Cerebellar nuclear complex (tissue), 1 donor: ENCODE data around the gene B3GAT1.

Experiments used
- DNase-seq, 2 experiments: peaks; one replicate each; lab custom pipeline; 2025; lab: John Stamatoyannopoulos, UW

The B3GAT1 gene

DNA sequence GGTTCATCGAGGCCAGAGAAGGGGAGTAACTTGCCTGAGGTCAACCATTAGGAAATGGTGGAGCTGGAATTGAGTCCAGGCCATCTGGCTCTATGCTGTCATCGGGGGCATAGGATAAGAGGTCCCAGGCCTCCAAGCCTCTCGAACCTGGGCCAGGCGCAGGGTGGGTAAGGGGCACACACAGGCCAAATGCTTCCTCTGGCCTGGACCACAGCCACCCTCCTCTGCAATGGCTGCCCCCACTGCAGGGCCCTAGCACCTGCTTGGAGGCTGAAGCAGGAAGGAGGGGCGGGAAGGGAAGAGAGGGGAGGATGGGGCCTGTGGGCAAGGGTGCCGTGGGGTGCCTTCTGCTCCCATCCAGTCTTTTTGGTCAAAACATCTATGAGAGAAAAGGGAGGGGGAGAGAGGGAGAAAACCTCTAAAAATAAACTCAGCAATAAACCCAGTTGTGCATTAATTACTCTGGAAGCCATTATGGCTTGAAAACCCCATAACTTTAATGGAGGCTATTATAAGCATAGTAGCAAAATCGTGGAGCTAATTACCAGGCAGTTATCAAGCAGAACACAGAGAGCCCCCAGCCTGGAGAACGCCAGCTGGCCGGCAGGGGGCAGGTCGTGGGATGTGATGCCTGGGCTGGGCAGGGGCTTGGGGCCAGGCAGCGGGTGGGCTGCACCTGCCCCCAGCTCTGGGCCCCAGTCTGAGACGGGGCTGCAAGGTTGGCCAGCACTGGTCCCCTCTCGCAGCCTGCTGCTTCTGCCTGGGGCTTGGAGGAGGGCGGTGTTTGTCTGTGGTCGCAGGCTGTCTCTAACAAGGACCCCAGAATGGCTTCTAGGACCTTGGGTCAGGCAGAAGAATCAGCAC is 21.1 kb downstream of the B3GAT1 start:
- no peak for DNase-seq

DNA sequence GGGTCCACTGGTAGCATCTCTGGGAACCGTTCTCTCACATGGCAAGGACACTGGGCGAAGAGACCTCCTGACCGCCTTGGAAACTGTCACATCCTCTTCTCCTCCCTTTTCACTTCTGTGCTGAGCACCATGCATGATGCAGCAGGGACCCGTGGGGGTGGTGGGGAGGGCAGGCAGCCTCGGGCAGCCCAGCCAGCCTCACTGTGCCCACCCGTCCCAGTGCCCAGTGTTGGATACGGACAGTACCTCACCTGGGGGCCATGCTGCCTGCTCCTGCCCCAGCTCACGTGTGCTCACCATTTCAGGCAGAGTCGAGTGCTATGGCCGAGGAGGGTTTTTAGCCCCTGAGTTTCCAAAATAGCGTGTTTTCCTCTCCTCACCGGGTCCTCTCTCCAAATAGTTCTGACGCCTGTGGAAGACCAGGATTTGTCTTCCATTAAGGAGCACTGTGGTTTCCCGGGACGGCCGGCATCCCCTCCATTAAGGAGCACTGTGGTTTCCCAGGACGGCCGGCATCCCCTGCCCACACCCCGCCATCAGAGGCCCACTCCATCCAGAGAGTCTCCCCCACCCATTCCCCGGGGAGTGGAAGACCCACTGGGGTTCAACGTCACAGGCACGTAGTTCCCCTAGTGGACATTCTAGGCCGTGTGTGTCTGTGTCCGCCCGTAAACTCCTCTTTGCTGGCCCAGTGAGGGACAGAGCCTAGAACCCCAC is 22.4 kb downstream of the B3GAT1 start:
- DNase-seq, result no peak

DNA sequence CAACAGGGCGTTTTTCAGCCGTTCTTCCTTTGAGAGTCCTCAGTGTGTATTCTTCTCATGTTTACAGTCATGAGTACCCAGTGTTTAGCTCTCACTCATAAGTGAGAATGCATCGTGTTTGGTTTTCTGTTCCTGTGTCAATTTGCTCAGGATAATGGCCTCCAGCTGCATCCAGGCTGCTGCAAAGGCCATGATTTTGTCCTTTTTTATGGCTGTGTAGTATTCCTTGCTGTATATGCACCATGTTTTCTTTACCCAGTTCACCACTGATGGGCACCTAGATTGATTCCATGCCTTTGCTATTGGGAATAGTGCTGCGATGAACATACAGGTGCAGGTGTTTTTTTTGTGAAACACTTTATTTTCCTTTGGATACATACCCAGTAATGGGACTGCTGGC is 23.5 kb downstream of the B3GAT1 start:
- DNase-seq, result no peak

DNA sequence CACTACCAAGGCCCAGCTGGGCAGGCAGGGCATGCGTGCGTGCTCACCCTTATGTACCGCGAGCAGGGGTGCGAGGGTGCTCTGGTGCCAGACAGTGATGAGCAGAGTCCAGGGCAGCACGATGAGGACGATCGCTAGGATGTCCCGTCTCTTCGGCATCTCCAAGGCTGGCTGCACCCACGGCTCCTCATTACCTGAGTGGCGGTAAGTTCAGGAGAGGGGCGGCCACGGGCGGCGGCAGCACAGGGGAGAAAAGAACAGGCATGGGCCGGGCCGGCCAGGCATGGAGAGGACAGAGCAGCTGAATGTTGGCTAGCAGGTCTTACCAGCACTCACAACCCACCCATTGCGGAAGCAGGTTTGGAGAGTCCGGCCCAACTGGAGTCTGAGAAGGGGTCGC is 24.5 kb downstream of the B3GAT1 start:
- DNase-seq, result no peak

DNA sequence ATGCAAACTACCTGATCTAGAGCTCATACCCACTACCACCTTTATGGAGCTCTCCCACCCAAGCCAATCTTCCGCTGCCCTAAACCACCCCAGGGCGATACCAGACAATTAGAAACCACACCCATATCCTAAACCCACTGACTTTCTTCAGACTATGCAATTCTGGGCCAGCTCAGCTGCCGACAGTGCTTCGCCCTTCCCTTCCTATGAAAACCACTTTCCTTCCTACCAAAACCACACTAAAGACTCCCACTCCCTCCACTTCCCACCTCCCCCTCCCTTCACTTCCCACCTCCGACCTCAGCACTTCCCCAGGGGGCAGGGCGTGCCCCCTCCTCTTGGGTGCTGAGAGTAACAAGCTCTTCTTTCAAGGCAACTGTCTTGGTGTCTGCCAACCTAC is 25.1 kb downstream of the B3GAT1 start:
- DNase-seq, result no peak

DNA sequence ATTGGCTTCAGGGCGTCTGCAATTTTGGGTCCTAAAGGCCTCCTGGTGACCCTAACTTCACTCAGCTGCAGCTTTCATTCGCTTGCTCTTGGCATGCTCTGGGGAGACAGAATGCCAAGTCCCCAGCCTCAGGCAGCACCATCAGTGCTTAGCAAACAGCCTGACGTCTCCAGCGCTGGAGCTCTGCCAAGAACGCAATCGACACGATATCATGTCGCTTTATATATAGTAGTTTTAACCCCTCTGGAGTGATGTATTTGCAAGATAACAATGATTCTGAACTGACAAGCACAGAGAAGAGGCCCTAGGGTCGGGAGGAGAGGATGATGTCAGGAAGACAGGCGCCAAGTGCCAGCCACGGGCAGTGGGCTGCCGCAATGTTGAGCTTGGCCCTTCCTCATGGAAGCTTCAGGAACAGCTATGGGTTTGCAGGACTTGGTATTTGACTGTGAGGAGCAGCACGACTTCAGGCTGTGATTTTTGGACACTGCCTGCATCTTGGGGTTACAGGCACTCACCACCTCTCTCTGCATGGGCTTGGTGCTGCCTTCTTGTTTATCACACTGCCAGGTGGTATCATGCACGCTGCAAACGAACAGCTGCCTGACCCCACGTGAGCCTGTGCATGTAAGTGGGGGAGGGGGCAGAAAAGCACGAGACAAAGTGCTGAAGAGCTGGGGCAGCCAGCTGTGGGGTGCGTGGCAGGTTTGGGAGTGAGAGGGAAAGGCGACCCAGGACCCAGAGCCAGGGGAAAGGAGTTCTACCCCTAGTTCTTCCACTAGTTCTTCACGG is 26.1 kb downstream of the B3GAT1 start:
- DNase-seq, result no peak

DNA sequence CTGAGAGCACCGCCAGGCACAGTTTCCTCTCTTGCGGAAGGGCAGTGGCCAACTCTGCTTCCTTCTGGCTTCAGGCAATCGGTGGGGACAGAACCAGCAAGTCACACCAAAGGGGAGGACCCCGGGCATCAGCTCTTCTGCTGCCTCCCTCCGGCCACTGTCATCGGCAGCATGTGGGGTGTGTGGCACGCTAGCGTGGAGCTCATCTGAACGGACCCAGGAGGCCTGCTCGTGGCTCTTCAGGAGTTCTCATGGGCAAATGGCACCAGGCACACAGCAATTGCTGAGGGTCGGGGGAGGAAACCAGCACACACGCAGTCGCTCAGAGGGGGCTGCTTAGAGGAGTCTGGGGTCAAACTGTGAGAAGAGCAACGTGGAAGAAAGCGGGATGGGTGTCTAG is 26.9 kb downstream of the B3GAT1 start:
- DNase-seq, result no peak

DNA sequence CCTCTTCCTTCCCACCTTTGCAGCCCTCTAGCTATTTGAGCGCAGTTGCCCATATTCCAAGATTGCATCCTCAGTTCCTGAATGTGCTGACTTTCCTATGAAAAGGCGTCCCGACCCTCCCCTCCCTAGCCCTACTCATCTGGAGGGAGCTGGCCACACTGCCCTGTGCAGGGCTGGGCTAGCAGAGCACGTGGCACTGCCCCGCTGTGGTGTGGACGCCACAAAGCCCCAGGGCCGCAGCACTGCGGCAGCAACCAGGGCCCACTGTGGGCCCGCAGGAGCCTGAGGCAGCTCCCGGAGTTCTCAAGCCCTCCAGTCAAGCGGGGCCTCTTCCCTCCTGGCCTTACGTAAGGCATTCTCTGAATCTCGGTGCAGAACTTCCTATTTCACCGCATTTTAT is 27.6 kb downstream of the B3GAT1 start:
- no peak for DNase-seq

DNA sequence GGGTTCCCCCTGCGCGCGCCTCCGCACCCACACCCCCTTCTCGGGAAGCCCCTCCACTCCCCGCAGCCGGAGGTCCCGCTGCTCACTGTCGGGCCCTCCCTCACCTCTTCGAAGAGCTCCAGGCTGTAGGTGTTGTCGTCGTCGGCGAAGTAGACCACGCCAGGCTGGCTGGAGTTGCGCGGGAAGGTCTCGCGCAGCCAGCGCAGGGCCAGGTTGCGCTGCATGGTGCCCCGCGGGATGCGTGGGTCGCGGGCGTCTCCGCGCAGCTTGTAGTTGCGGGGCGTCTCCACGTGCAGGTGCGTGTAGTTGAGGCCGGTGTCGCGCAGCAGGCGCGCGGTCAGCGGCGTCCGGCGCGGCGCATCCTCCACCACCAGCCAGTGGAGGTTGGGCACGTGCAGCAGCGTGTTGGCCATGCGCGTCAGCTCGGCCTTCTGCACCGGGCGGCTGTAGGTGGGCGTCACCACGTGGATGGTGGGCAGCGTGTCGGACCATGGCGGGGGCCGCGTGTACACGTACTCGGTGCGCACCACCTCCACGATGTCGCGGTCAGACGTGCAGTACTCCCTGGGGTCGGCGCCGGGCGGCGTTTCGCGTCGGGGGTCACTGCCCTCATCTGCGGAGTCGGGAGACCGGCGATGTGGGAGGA is 28.3 kb downstream of the B3GAT1 start:
- DNase-seq, result no peak

DNA sequence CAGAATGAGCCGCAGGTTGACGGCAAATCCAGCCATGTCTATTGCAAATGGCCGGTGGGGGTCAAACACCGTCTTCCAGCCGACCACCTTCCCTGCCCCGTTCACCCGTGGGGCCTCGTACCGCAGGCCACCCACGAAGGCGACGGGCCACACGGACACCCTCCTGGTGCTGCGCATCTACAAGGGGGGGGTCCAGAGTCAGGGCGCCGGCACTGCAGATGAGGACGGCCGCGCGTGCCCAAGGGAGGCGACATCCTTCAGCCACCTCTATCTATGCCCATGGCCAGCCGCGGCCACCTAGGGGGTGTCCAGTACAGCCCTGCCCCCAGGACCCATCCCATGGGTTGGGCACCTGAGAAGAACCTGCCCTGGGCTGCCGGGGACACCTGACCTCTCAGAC is 29.2 kb downstream of the B3GAT1 start:
- DNase-seq, result no peak

DNA sequence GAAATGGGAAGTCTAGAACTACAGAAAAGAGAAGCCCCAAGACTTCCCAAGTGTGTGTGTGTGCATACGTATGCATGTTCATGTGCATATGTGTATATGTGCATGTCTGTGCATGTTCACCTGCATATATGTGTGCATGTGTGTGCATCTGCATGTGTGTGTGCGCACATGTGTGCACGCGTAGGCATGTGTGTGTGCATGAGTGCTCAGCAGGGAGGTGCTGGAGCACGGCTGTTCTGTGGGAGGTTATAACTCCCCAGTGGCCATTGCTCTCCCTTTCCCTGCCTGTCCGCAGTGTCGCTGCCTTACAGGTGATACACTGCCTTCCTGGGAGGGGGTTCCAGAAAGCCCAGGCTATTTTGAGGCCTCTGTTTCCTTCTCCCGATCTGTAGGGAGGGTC is 29.8 kb downstream of the B3GAT1 start:
- DNase-seq, result no peak

DNA sequence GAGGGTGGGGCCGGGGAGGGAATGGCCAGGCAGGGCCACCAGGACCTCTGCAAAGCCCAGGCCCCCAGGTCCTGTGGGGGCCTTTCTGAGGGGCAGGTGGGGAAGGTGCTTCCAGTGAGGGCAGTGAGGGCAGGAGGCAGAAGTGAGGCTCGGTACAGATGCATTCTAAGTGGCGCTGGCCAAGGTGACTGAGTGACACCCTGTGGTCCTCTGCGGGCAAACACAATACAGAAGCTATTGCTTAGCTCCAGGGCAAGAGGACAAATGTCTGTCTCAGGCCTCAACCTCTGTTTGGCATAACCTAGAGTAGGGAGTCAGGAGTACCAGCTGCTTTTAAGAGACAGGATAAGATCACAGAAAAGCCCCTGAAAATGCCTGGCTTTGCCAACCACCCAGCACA is 31.3 kb downstream of the B3GAT1 start:
- no peak for DNase-seq

DNA sequence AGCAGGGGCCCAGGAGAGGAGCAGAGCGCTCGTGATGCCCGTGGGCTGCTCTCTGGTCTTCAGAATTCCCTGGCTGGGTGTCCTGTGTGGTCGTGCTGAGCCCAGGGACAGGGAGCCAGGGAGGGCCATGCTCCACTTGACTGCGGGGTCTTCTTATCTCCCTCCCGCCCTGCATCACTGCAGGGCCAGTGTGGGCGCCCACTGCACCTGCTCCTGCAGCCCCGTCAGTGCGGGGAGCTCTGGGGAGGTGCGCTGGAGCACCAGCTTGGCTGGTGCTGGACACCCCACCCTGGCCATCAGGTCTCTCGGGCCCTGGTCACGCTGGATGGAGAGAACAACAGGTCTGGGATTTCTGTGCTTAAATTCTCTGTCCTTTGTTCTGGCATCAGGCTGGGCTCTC is 31.8 kb downstream of the B3GAT1 start:
- DNase-seq, result no peak

DNA sequence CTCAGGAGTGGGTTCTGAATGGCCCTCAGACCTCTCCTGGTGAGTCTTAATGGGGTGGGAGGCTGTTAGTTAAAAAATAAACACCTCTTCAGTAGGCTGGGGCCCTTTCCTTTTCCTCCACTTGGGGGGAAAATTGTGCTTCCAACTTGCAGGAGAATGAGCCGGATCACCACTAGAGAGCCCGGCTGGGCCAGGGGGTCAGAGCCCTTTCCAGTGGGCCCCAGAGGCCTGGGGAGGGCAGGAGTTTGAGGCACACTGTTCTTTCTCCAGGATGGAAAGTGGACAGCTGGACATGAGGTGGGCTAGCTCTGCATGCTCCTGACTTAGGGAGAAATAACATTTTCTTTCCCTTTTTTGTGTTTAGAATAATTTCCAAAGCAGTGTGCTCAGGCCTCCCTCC is 32.8 kb downstream of the B3GAT1 start:
- no peak for DNase-seq

DNA sequence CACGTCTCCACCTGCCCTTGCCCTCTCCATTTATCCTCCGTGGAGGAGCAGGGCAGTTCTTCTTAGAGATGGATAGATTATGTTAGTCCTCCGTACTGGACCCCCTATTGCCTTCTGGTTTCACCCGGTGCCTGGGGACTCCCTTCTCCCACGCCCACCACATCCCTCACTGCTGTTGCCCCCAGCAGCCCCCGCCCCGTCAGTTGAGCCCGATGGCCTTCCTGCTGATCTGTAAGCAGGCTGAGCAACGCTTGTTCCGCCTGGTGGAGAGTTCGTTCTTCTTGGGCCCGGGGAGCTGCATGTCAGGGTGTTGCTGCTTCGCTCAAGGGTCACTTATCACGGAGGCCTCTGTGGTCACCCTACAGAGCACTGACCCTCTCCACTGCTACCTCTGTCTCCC is 34.2 kb downstream of the B3GAT1 start:
- no peak for DNase-seq

DNA sequence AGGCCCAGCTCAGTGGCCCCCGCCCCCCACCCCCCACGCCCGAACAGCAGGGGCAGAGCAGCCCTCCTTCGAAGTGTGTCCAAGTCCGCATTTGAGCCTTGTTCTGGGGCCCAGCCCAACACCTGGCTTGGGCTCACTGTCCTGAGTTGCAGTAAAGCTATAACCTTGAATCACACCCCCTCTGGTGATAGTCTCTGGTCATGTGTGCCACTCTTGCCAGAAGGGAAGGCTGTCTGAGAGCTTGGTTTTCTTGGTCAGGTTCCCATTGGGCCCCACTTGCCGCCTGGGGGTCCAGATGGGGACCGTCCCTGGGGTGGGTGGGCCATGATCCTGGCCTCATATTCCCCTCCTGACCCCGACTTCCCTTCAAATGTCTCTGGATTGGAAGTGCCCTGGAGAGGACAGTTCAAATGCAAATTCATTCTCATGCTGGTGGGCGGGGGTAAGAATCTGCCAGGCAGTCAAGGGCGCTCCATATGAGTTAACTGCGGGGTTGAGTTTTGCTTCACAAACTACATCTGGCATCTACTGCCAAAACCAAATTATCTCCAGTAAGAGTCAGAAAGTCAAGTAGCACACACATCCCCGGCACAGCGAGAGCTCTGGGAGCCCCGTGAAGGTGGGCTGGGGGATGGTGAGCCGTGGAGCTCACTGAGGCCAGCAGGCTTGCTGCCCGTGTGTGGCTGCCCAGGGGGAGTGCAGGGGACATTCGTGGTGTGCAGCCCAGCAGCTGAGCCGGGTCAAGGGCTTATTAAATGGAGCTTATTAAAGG is 35.7 kb downstream of the B3GAT1 start:
- no peak for DNase-seq

DNA sequence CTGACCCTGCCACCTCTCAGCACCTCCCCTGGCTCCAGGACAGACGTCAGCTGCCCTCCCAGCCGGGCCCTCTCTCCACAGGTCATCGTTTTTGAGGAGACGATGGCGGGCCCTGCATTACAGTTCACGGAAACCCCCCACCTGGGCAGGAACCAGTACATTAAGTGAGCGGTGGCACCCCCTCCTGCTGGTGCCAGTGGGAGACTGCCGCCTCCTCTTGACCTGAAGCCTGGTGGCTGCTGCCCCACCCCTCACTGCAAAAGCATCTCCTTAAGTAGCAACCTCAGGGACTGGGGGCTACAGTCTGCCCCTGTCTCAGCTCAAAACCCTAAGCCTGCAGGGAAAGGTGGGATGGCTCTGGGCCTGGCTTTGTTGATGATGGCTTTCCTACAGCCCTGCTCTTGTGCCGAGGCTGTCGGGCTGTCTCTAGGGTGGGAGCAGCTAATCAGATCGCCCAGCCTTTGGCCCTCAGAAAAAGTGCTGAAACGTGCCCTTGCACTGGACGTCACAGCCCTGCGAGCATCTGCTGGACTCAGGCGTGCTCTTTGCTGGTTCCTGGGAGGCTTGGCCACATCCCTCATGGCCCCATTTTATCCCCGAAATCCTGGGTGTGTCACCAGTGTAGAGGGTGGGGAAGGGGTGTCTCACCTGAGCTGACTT is 37.0 kb downstream of the B3GAT1 start:
- no peak for DNase-seq

DNA sequence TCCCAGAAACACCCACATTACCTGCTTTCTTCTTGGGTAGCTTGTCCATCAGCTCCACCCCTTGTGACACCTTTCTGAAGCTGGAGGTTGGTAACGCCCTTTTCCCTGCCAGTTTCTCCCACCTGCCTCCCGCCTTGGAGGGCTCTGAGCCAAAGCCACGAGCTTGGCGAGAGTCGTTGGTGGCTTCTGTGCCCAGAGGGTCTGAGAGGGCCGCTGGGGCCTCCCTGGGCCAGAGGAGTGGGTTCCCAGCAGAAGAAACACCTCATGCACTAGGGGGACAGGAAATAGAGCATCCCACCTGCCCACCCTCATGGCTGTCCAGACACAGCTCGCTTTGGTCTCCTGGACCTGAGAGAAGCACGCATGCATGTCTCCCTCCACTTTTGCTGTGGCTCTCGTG is 37.9 kb downstream of the B3GAT1 start:
- no peak for DNase-seq

DNA sequence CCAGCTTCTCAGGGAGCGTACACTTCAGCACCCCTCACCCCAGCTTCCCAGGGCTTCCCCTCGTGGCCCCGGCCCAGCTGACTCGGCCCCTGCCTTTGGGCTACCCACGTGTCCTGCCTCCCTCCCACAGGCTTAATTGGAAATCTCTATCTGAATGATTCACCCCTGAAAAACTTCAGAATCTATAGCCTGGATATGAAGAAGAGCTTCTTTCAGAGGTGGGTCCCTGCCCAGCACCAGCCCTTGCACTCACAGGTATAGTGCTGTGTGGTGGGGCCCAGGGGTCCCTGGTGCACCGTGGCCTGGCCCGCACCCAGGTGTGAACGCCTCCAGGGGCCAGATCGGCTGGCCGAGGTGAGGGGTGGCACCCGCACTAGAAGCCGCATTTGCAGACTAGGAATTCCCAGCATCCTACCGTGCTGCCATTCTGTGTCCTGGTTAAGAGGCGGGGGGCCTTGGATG is 38.4 kb downstream of the B3GAT1 start:
- DNase-seq, result no peak

DNA sequence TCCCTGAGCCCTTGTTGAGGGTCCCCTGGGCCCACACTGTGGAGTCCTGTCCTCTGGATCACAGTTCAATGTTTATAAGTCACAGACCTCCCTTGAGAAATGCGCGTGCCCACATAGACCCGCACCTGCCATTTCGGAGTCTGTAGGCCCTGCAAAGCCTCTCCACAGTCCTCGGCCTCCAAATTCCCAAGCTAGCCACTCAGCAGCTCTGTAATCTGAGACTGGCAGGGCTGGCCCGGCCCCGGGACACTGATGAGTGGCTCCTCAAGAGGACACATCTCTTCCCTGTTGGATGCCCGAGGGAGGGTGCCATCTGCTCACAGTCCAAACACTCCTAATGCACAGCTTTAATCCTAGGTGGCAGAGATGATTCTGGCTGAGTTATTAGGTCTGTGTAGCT is 39.1 kb downstream of the B3GAT1 start:
- no peak for DNase-seq

DNA sequence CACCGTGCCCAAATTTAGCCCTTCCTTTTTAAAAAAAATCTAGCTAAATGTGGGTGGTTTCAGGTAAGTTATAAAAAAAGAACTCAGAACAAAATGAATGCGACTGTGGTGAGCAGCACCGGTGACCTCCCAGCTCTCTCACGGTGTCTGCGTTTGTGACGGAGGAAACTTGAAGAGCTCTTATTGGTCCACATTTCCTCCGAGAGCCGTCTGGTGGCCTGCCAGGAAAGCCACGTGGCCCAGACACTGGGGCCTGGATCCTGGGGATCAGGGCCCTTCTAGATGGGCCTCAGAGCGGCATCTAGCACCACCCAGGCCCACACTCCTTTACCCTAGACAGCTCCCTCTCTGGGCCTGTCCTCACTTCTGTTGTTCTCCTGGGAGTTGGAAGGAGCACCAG is 39.5 kb downstream of the B3GAT1 start:
- no peak for DNase-seq
